Suprapubic skin (tissue), 4 donors: ENCODE measurements around the gene SMTNL2. TPM values are rescaled to one million over a fixed set of nuclear protein-coding genes. Genes with fewer than 3 reads are reported as not detected.
A peak's percentile ranks its signal among the peaks of the same experiment; 100 is the strongest.

Source experiments
- DNase-seq, 2 donors: peaks; one replicate each; pipeline ENCODE4 v3.0.0-alpha.2; 2019; ENCODE audit warnings: low spot score in 2 of 2
- H3K27ac ChIP-seq: fragments of 200-600 bp; sonication (generic); one replicate; pipeline ENCODE4 v1.5.1; 2019
- H3K27me3 ChIP-seq: fragments of 200-600 bp; sonication (generic); one replicate; pipeline ENCODE4 v1.5.1; 2019
- H3K36me3 ChIP-seq: fragments of 200-600 bp; sonication (generic); one replicate; pipeline ENCODE4 v1.5.1; 2019
- H3K4me1 ChIP-seq: fragments of 200-600 bp; sonication (generic); one replicate; pipeline ENCODE4 v1.5.1; 2019
- H3K4me3 ChIP-seq: fragments of 200-600 bp; sonication (generic); one replicate; pipeline ENCODE4 v1.5.1; 2019; ENCODE audit warnings: mild to moderate bottlenecking
- H3K9me3 ChIP-seq: fragments of 200-600 bp; sonication (generic); one replicate; pipeline ENCODE4 v1.5.1; 2019
- CTCF ChIP-seq, 2 donors: fragments of 200-600 bp in 1 of 2; fragments of 450-650 bp in 1 of 2; sonication (generic) in 1 of 2; IDR thresholded peaks; one replicate each; pipeline ENCODE4 v1.5.1; 2016 to 2019; ENCODE audit warnings: antibody characterized with exemption in 2 of 2, mild to moderate bottlenecking in 1 of 2, moderate library complexity in 1 of 2
- EP300 ChIP-seq: sonication (generic); formaldehyde crosslinking; IDR thresholded peaks from one replicate; pipeline ENCODE4 v1.6.1; 2017; ENCODE audit warnings: antibody characterized with exemption
- POLR2A ChIP-seq, 2 donors: fragments of 450-650 bp; IDR thresholded peaks; one replicate each; pipeline ENCODE4 v1.6.1; 2017; ENCODE audit warnings: antibody characterized with exemption in 2 of 2, mild to moderate bottlenecking in 2 of 2, moderate library complexity in 2 of 2
- POLR2AphosphoS5 ChIP-seq, 3 donors: sonication (generic); formaldehyde crosslinking; IDR thresholded peaks; one replicate each; pipeline ENCODE4 v1.6.1; 2017; ENCODE audit warnings: antibody characterized with exemption in 3 of 3
- WGBS: methylation state at CpG from one replicate; pipeline ENCODE4 v1.1.5; 2018; 5-methylcytosine and 5-hydroxymethylcytosine counted together
- total RNA-seq, 4 donors: library from RNA; depleted of rRNA; stranded (reverse); fragments of >200 nt; gene quantifications; one replicate each; pipeline ENCODE4 v1.1.0, GENCODE V29; 2016

The SMTNL2 gene
- 1 to 10 TPM in 1 of 4 donors, under 1 TPM in 2, not detected in 1; 0.64 to 1.3 (median 0.81) TPM for total RNA-seq

GRCh38 chr17:4584101-4584916 is at the start of gene SMTNL2:
Gene SMTNL2 (plus strand): TSS chr17:4584529. CDS start chr17:4584606, 77 bp downstream.
- Histone ChIP-seq H3K4me3 (peak within 1 kb of the TSS; percentile 60), H3K27ac (no peak within 1 kb of the TSS), H3K9me3 (no peaks in the 10 kb centered on the region), H3K4me1 (peaks cover 17% of the 10 kb centered on the region), H3K36me3 (no peaks in the 10 kb centered on the region), H3K27me3 (peaks cover 49% of the 10 kb centered on the region)
- WGBS, result 3% methylated on average over 12 of the region's 100 CpGs
- no peak for DNase-seq
- no peak for TF ChIP-seq POLR2AphosphoS5 (IDR thresholded peaks at IDR 0.05)
- no peak for TF ChIP-seq POLR2A (IDR thresholded peaks at IDR 0.05)
- no peak for TF ChIP-seq CTCF (IDR thresholded peaks at IDR 0.05)
- TF ChIP-seq EP300, result no peak

- Histone ChIP-seq H3K9me3 (no peaks in the 10 kb centered on the region), H3K4me3 (no peak overlapping the region), H3K27me3 (no peaks in the 10 kb centered on the region), H3K4me1 (peaks cover 61% of the 10 kb centered on the region), H3K36me3 (peaks cover 24% of the 10 kb centered on the region), H3K27ac (peak overlapping the region; percentile 70)
- DNase-seq, result no peak
- WGBS, result 73% methylated on average over 13 of the region's 27 CpGs
- TF ChIP-seq CTCF (IDR thresholded peaks at IDR 0.05), result no peak
- TF ChIP-seq POLR2AphosphoS5 (IDR thresholded peaks at IDR 0.05), result no peak
- no peak for TF ChIP-seq EP300
- no peak for TF ChIP-seq POLR2A (IDR thresholded peaks at IDR 0.05)
Measured at GRCh38 chr17:4534928-4535666, 49.2 kb upstream of the SMTNL2 start.

- H3K4me1 ChIP-seq, result peaks cover 64% of the 10 kb centered on the region
- no peak for TF ChIP-seq POLR2AphosphoS5 (IDR thresholded peaks at IDR 0.05)
- TF ChIP-seq POLR2A (IDR thresholded peaks at IDR 0.05), result no peak
- no peak for TF ChIP-seq CTCF (IDR thresholded peaks at IDR 0.05)
- TF ChIP-seq EP300, result no peak
- H3K27me3 ChIP-seq, result no peaks in the 10 kb centered on the region
- no peak for DNase-seq
- 77% methylated on average over 17 of the region's 19 CpGs for WGBS
- H3K27ac ChIP-seq, result peak overlapping the region; percentile 56
- peaks cover 31% of the 10 kb centered on the region for H3K36me3 ChIP-seq
- no peaks in the 10 kb centered on the region for H3K9me3 ChIP-seq
- peak overlapping the region; percentile 10 for H3K4me3 ChIP-seq
Measured at GRCh38 chr17:4535667-4536258, 48.6 kb upstream of the SMTNL2 start.

- H3K4me1 ChIP-seq, result peaks cover 70% of the 10 kb centered on the region
- DNase-seq, result no peak
- peak overlapping the region; percentile 10 for H3K4me3 ChIP-seq
- TF ChIP-seq EP300, result no peak
- no peak for TF ChIP-seq POLR2AphosphoS5 (IDR thresholded peaks at IDR 0.05)
- no peak for TF ChIP-seq POLR2A (IDR thresholded peaks at IDR 0.05)
- TF ChIP-seq CTCF (IDR thresholded peaks at IDR 0.05), result no peak
- H3K27me3 ChIP-seq, result no peaks in the 10 kb centered on the region
- H3K27ac ChIP-seq, result peak overlapping the region; percentile 56
- H3K9me3 ChIP-seq, result no peaks in the 10 kb centered on the region
- H3K36me3 ChIP-seq, result peaks cover 36% of the 10 kb centered on the region
- 50% methylated on average over 19 of the region's 19 CpGs for WGBS
Measured at GRCh38 chr17:4536259-4536741, 48.0 kb upstream of the SMTNL2 start.
